HG02981 (cell line): ENCODE data around the gene SCAMP2.

ENCODE experiments used
- ATAC-seq: cut with Tn5 transposase; IDR thresholded peaks from one replicate; pipeline ENCODE4 v1.9.1; 2021; ENCODE audit warnings: mild to moderate bottlenecking, moderate library complexity; ENCODE audit not compliant: unreplicated experiment

Gene SCAMP2

DNA sequence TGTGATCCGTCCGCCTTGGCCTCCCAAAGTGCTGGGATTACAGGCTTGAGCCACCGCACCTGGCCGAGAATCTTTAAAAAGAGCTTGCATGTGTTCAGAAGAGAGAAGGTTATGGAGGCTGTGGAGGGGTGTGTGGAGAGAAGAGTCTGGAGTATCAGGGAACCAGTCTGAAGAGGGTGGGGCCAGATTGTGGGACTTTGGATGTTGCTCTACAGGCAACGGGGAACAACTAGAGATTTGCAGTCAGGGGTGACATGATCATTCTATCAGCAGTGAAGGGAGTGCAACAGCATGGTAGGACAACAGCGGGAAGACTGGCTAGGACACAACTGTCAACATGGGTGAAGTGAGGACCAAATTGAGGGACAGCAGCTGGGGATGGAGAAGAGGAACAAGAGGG lies 8.9 kb downstream of the SCAMP2 start:
- ATAC-seq = no peak

DNA sequence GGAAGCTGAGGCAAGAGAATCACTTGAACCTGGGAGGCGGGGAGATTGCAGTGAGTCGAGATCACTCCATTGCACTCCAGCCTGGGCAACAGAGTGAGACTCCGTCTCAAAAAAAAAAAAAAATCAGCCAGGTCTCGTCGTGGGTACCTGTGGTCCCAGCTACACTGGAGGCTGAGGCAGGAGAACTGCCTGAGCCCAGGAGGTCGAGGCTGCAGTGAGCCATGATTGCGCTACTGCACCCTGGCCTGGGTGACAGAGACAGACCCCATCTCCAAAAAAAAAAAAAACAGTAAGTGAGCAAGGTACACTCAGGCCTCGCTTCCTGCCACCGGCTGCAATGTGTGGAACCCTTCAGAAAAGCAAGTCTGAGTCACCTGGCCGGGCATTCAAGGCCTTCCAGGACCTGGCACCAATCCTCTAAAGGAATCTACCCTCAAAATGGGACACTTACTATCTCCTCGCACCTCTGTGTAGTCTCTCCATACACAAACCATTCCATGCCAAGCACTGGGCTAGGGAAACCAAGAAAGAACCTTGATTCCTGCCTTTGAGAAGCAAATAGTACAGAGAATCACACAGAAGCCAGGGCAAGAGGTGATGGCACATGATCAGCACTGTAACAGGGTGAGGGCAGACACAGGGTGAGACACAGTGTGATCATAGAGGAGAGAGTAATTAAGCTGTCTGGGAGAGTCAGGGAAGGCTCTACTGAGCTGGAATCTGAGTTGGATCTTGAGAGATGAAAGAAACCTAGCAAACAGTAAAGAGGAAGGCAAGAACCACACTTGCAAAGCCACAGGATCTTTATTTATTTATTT lies 9.7 kb downstream of the SCAMP2 start:
- no peak for ATAC-seq

DNA sequence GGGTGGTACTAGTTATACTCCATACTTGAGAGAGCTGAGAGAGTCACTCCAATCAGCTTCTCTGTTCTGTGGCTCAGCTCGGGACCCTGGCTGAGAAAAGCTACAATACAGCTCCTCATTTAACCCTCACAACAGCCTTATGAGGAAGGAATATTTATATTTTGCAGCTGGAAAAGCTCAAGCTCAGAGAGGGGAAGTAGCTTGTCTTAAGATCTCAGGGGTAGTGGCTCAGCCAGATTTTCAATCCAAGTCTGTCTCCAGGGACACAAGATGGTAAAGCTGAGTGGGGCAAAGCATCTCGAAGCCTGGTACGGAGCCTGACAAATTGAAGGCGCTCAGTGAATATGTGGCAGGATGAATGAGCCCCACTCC lies 14.8 kb downstream of the SCAMP2 start:
- ATAC-seq = no peak

DNA sequence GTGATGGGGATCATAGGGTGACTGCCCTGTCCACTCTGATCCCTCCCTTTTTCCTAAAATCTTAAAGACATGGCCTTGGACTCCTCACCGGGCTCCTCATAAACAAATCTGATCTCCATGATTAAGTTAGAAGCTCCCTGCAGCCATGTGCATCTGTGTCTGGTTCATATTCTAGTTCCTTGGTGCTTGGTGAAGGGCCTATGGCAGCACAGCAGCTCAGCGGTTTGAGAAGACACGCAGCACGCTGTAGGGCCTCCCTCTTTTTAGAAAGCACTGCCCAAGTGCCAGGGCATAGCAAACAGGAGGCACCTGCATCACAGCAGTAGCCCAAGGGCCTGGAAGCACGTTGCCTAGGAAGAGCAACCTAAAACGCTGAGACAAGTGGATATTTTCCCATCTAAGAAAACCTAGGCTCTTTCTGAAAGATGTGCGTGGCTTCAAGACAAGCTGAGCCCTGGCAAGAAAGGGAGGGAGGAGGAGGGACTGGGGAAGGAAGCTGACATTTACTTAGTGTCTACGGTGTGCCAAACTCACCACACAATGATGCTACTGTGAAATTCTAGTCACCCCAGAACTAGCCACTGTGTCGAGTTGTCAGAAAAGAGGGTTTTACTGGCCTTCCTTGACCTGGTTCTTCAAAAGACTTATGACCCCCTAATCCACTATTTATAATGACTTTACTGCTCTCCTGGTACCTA lies 15.3 kb downstream of the SCAMP2 start:
- ATAC-seq = peak; percentile 22

DNA sequence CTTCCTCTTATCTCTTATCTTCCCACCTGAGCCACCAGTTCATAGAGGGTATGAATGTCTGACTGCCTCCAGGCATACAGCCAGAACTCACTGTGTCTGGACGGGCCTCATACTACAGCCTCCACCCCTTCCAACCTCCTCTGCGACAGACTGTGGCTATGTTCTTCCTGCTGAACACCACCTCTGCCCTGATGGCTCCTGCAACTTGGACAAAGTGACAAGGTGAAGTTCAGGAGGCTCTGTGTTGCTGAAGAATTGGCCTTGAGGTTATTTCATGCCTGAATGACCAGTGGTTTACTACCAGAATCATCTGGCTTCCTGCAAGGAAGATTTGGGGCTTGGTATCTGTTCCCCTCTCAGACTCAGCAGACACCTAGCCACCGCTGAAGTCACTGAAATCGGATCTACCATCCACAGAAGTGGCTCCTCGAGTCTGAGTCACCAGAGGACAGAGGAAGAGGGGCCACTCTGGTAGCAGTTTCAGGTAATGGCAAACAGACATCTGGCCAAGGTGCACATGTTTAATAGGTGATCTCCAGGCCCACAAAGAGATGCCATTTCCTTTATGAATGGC lies 16.0 kb downstream of the SCAMP2 start:
- ATAC-seq = peak; percentile 77

DNA sequence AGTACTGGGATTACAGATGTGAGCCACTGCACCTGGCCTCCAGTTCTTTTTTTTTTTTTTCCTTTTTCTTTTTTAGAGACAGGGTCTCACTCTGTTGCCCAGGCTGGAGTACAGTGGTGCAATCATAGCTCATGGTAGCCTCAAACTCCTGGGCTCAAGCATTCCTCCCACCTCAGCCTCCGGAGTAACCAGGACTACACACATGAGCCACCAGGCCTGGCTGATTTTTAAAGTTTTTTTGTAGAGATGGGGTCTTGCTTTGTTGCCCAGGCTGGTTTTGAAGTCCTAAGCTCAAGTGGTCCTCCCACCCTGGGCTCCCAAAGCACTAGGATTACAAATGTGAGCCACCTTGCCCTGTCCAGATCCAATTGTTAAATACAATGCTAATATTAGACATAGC lies 16.6 kb downstream of the SCAMP2 start:
- ATAC-seq = no peak

DNA sequence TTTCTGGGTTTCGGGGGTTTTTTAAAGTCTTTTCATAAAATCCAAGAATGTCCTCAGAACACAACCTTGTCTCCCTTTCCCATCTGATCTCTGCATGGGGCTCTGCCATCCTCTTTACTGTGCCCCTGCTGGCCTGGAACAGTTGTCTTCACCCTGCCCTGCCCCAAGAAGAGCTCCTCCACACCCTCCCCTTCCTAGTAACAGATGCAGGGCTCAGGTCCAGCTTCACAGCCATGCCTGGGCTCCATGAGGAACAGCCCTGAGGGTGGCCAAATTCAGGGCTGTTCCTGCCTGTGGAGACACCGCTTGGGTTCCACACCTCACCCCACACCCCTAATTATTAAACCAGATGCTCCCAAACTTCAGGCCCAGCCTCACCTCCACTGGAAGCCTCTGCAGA lies 17.3 kb downstream of the SCAMP2 start:
- no peak for ATAC-seq

DNA sequence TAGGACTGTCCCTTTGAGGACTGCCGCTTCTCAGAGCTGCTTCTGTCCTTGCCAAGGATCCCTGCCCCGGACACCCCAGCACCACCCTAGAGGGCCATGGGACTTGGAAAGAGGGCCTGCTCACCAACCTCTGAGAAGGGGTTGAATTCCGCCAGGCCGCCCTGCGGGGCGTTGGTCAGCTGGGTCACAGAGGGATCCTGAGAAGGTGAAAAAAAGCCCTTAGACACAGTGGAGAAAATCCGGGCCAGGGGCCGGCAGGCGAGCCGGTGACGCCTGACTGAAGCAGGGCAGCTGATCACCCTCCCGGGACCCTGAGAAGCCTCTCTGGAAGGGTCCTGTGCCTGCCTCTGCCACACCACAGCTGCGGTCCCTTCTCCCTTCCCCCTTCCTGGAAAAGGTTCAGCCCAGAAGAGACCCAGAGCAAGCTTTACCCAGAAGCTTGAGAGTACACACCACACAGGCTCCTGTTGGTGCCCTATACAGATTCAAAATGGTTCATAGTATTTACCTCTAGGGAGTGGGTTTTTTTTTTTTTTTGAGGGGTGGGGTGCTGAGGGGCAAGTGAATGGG lies 18.6 kb downstream of the SCAMP2 start:
- no peak for ATAC-seq

DNA sequence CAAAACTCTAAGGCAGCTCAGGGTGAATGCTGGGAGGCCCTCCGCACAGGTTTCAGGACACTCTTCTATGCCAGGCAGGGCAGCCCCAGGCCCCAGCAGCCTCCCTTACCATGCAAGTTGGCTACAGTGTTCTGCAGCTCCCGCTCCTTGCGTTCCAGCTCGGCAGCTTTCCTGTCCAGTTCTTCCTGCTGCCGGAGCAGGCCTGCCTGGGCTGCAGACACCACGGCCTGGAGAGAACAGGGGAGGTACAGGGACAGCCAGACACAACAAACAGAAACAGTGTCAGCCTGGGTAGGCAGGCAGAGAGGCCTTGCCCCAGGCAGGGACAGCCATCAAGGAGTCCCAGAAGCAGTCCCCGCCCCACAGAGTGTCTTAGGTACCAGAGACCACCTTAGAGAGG lies 21.2 kb downstream of the SCAMP2 start:
- ATAC-seq = no peak

DNA sequence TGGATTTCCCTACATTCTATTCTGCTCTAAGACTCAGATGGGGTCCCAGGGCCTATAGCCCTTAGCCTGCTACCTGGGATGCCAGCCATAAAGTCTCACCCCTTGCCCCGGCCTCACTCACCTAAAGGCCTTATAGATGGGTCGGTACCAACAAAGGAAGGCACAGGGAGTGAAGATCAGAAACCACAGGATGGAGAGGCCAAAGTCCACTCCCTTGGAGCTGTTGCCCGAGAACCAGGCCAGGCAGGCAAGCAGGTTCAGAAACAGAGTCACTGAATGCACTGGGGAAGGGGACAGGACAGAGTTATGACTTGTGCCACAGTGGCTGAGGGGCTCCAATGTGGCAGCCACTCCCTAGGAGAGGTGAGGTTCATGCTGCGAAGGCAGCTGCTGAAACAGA lies 22.8 kb downstream of the SCAMP2 start:
- ATAC-seq = no peak

DNA sequence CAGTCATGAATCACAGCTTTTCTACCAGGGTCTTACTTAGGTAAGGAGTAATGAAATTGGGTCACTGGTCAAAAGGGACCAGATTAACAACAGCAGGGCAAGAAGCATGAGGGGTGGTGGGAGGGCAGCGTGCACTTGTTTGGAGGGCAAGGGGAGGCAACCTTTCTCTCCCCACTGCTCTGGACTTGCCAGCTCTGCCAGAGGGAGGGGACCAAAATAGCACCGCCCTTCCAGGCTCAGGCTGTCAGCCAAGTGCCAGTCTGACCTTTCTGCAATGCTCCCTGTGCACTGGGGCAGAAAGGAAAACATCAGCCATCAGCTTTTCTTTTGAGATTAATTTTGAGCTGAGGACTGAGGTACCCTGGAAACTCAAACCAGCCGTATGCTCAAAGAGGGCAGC lies 25.7 kb downstream of the SCAMP2 start:
- no peak for ATAC-seq

DNA sequence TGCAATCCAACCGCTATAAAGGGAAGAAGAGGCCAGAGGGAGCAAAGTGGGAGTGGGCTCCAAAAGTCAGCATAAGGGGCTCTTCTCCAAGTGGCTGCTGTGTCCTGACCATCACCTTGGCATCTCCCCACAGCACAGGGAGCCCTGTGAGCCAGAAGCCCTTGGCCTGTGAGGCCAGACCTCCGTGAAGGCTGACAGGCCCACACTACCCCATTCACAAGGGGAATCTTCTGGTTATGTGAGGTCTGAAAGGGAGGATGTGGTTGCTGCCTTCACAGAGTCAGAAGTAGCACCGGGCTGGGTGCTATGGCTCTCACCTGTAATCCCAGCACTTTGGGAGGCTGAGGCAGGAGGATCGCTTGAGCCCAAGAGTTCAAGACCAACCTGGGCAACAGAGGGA lies 27.6 kb downstream of the SCAMP2 start:
- no peak for ATAC-seq

DNA sequence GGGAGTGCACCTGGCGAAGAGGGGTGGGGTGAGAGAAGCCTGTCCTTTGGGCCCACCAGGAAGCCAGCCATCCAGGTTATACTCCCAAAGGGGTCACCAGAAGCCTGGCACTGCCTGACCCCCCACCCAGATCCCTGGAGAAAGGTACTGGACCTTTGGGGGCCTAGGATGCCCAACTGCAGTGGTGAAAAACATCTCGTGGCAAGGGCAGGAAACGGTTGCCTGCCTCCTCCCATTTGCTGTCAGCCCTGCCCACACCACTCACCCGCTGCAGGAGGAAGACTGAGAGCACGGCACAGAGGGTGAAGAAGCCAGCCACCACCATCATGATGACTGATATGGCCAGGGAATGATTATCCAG lies 28.0 kb downstream of the SCAMP2 start:
- ATAC-seq = no peak

DNA sequence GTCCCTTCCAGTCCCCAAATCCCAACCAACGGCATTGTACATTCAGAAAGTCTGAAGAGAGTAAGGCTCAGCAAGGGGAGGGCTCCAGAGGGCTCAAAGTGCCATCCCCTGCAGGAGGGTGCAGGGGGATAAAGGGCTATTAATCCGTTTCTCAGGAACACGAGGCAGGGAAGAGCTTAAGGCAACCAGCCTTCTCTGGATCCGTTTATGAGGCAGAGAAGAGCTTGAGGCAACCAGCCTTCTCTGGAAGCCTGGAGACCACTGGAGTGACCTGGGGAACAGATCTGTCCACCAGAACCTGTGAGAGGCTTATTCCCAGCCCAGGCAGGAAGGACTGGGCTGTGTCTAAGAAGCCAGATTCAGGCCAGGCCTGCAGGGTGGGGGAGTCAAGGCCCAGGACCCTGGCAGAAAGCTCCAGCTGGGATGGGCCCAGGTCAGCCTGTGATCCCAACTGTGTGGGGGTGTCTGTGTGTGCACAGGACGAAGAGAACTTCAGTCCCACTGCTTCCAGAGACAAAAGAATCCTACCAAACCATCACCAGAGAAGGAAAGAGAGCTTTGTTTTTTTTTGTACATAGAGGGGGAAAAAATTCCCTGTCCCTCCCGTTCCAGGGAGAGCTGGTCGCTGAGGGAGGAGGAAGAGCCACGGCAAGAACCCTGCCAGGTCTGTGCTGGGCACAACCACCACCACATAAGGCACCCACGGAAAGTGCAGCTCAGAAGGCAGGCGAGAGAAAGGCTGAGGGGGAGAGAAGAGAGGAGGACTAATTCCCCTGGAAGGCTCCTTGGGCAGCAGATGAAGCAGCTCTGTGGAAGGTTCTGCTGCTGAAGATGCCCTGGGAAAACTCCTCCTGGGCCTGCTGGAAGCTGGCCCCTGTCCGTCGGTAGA lies 28.6 kb downstream of the SCAMP2 start:
- no peak for ATAC-seq

DNA sequence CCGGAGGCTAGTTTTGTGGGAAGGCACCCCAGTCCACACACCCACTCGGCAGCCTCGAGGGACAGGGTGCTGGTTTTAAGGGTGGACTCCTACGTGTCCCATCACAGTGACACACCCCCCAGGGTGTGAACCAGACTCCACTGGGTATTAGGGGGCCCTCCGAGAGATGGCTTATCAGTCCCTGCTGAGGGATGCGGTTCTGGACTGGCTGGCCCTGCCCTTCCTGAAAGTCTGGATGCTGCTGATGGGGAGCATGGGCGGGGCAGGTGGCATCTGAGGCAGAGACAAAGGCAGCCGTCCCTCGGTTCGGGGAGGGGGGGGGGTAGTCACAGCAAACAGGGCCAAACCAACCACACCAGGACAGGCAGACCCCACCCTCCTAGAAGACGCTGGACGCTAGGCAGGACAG lies 29.3 kb downstream of the SCAMP2 start:
- ATAC-seq = no peak

DNA sequence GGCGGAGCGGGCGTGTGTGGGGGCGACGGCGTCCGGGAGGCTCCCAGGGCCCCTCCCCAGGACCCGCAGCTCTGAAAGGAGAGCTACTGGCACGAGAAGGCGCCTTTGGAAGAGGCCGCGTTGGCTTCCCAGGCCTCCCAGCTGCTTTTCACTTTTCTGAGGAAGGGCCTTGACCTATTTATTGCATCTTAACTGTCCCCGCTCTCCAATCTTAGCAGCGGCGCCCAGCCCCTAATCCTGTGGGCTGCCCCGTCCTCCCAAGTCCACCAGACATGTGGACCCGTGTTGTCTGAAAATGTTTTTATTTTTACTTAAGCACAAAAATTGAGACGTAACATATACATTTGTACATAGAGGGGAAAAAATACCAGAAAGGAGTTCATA lies 29.7 kb downstream of the SCAMP2 start:
- no peak for ATAC-seq

DNA sequence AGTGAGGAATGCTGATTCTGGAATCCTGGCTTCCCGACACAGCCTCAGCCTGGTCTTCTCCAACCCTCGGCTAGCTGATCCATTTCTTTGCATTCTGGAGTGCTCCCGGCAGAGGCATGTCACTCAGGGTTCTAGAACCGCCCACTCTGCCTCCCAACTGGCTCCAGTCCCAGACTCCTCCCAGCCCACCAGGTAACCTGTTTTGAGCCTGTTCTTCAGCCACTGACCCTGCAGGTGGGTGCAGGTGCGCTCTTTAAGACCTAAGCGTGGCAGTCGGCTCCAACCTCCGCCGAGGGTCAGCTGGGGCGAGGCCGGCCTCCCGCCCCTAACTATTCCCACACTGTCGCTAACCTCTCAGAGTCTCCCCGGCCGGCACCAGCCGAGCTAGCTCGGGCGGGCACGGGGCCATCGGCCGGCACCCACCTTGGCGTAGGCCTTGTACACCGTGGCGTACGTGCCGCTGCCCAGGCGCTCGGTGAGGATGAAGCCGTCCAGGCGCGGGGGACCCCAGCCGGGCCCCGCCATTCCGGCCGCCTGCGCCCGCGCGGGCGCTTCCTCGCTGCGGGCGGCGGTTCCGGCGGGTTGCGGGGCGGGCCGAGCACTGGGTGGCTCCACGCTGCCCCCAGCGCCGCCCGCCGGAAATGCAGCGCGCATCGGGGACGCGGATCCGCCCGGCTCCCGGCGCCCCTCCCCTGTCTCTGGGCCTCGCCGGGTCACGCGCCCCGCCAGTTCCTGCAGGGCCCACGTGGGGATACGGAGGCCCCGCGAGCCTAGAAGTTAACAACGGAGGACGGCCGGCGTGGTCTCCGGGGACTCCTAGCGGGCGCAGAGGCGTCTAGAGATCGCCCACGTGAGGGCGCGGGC lies 30.4 kb downstream of the SCAMP2 start, which contains the start of gene ULK3:
ULK3 (minus strand) TSS at position 576 of the 864 bp plus-strand sequence; CDS start at position 525, 51 bp downstream.
- ATAC-seq = peak; percentile 76

DNA sequence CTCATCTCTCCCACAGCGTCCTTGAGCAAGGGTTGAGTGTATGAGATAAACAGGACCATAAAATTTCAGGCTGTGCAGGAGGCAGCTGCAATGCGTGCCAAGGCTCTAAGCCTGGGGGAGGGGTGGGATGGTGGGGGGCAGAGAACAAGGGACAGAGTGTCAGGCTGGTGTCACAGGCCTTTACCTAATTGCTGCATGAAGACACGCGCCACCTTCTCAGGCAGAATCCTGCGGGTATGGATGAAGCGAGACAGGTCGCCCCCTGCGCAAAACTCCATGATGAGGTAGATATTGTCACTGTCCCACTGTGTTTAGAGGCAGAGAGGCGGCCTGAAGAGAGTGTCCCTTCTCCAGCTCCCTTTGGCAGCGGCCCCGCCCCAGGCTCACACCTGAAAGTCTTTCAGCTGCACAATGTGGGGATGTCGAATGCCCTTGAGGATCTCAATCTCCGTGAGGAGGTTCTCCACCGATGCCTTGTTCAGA lies 31.2 kb downstream of the SCAMP2 start:
- no peak for ATAC-seq

DNA sequence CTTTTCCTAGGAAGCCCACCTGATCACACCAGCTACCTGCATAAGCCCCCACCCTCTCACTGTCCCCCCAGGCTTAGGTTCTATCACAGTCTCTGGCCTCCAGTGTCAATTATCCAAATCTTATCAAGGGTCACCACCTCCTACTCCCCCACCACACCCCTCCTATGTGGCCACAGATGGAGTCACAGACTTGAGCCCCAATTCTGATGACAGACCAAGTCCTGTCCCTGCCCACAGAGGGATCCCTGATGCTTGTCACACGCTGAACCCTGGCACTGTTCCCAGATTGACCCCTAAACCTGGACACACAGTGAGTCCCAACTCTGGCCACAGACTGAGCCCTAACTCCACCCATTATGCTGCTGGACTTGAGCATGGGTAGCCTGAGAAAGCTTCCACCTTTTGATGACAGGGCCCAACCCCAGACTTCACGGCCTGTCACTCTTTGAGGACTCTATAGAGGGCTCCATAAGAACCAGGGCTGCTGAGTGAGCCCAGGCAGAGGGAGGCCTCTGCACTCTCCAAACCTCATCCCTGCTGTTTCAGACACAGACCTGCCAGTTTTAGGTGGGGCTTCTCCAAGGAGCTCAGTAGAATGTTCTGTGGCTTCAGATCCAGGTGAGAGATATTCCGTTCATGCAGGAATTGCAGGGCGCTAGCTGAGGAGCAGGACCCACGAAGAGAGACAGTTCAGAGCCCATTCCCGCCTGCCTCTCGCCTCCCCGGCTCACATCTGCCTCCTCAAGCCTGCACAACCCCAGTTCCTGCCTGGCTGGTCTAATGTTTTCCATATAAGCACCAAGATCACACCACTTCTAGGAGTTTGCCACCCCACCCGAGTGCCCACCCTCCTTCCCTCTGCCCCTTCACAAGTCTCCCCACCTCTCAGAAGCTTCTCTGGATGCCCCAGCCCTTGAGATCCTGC lies 32.1 kb downstream of the SCAMP2 start:
- no peak for ATAC-seq
